NCI-H1092 treated with DMSO at 0.1 percent for 48 hours (cell line): Measurements from ENCODE around the gene CLDN10.
"Not testable (repeated sequence)": the region's sequence is repeated elsewhere in the genome, so short reads cannot be mapped to it uniquely, and the experiment has no call there.

Experiments
- DNase-seq: peaks from one replicate; lab custom pipeline; 2025; lab: John Stamatoyannopoulos, UW

The CLDN10 gene

DNA sequence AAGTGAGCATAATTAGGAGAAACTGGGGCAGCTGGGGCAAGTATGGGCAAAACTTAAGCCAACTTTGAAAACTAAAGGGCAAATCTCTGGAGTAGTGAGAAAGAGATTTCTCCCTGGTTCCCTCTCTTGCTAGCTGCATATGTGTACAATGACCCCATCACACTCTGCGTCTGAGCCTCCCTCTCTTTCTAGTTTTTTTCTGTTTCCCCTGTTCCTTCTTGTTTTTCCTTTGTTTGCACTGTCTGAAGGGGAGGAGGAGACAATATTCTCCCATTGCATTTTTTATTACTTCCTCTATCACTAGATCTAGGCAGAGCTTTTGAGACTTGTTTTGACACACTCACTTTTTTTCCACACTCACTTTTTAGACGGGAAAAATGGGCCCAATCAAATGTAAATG is 11.2 kb upstream of the CLDN10 start:
- DNase-seq = no peak

DNA sequence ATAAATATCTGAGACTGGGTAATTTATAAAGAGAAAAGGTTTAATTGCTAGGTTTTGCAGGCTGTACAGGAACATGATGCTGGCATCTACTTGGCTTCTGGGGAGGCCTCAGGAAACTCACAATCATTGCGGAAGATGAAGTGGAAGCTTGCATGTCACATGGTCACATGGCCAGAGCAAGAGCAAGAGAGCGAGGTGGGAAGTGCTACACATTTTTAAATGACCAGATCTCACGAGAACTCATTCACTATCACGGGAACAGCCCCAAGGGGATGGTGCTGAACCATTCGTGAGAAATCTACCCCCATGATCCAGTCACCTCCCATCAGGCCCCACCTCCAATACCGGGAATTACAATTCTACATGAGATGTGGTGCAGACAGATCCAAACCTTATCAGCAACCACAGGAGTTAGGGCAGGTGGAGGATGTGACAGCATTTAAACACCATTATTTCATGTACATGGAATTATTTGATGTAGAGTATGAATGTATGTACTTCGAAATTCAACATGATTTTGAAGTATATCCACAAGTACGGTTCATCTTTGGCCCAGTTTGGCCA is 10.5 kb upstream of the CLDN10 start:
- no peak for DNase-seq

DNA sequence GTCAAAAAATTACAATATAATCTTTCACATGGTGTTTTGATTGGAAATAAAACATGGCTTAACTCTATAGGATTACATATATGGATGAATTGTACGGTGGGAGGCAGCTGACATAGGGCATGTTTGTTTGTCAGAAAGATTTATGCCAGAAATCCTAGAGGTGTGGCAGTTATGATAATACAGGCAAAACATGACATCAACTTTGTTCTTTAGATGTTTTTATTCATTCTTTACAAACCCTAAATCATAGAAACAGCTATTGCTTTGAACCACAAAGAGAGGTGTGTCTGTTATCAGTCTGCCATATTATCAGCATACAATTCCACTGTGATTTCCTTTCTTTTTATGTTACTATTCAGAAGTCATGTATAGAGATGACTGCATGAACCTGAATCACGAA is 8.2 kb upstream of the CLDN10 start:
- DNase-seq = no peak

DNA sequence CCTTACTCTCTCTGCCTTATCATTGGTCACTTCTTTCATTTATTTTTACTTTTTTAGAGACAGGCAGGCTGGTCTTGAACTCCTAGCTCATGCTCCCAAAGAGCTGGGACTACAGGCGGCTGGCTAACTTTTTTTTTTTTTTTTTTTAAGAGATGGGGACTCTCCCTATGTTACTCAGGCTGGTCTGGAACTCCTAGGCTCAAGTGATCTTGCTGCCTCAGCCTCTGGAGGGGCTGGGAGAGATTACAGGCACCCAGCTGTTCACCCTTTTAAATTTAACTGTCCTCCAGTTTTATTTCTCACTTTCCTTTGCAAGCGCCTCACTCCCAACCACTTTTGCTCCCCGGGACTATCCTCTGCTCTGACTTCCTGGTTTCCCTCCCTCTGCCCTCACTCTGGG is 5.6 kb upstream of the CLDN10 start:
- no peak for DNase-seq

DNA sequence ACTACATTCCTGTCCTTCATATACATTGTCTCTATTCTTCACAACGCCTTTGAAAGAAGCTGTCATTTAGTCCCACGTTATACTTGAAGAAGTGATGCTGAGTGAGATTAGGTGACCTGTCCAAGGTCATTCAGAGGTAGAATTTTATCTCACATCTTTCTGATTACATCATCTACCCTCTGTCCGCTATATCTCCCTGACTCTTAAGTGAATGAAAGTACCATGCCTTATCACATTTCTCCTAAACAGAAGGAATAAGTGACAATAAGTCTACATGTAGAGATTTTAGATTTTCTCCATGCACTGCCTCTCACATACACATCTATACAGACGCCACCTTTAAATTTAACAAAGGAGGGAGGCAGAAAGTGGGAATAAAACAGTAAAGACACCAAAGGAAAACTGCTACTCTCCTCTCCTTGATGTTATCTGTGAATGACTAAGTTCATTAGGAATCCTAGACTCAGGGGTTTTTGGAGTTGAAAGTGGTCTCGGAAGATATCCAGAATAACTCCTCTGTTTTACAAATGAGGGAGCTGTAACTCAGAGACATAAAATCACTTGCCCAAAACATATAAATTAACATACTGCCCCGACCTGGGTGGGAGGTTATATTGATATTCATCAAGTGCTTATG is 4.9 kb upstream of the CLDN10 start:
- no peak for DNase-seq

DNA sequence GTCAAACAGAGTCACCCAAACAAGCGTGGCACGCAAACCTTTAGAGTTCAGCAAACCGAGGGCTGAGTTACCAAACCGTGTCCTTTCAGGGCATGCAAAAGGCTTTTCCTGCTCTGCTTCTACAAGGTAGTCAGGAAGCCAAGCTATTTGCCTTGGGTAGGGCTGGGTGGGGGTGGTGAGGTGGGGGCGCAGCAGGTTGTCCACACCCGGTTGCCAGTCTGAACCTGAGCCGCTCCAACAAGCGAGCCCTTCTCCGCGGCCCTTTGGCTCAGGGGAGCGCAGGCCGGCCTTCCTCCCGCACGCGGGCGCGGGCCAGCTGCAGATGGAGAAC is 347 bp upstream of the CLDN10 start:
- no peak for DNase-seq

DNA sequence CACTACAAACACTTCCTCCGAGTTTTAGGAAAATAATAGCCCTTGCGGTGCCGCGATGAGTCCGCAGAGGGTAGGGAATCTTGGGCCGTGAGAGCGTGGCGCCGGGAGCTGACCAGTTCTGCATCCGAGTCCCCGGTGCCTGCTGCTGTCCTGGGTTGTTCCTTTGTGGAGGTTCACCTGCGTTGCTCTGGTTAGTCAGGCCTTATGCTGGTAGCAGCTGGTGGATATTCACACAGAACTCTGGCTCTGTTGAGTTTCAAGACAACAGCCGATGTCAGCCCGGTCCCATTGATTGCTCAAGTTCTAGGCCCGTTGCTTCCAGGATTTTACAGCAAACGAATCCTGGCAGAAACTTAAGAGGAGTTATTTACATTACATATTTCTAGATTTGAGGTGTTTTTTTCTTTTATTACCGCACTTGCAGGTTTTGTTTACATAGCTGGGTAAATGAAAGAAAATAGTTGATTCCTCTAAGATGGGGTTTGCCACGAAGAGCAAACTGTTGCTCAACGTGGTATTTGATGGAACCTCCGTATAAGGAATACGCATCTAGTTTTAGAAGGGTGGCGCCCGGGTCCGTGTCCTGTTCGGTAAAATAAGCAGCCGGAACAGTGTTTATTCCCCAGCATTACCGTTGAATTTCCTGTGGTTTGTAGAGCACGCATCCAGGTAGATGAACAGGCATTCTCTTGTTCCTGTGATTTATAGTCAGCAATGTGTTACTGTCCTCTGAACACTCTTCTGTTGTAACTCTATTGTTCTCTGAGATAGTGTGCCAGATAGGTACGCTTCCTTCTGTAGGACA is 1.3 kb downstream of the CLDN10 start:
- DNase-seq = no peak

DNA sequence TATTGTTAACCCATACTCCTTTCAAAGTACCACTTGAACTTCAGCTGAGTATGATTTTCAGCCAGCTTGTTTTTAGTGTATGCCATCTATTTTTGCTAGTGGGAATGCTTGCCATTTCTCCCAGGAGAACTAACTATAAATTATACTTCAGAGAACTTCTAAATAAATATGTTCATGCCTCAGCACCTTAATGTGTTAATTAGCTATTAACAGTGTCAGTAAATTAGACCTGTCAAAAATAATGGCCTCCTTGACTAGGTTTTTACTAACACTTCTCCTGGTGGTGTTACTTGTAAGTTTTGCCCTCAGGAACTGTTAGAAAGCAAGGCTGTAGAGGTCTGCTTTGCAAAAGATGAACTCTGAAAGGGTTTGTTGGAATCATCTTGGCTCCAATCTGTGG is 4.5 kb downstream of the CLDN10 start:
- no peak for DNase-seq

DNA sequence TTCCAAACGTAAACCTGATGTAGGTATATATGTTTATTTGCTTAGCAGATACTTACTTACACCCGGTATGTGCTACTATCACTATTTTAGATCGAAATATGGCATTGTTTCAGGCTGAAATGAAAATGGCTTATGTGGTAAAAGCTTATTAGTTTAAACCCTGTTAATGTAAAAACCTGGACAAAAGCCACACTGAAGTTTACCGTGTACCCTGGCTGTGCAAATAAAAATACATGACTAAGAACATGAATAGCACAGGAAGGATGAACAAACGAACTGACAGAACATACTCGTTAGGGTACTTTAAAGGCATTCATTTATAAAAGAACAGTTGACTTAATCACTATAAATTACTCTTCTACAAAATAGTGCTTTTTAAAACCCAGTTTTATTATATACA is 6.6 kb downstream of the CLDN10 start:
- DNase-seq = no peak

DNA sequence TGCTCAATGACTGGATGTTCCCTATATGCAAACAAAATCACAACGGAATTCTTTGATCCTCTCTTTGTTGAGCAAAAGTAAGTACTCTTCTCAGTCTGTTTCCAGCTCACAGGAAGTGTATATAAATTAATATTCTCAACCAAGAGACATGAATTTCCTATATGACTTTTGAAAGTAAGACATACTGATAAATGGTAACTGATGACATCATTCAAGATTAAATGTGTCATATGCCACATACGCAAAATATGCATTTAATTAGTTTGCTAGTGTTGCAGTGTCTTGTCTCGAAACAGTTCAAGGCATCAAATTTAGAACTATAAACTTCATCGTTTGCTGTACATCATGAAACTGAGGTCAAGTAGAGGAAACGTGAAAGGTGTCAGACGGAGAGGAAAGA is 7.9 kb downstream of the CLDN10 start:
- no peak for DNase-seq

DNA sequence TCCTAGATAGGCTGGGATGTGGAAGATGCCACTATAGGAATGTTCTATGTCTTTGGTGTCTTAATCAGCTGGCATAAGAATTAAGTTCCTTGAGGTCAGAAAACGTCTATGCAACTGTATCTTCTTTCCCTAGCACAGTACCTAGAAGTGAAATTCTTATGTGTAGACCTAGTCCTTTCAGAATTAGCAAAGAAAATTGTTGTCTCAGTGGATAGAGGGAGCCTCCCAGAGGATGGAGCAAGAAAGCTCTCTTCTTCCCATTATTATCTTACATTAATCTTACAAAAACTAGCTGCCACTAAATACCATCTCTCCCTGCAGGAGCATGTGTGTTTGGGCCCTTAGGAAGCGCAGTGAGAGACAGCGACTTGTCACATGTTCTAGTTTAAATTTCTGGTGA is 11.6 kb downstream of the CLDN10 start:
- DNase-seq = no peak

DNA sequence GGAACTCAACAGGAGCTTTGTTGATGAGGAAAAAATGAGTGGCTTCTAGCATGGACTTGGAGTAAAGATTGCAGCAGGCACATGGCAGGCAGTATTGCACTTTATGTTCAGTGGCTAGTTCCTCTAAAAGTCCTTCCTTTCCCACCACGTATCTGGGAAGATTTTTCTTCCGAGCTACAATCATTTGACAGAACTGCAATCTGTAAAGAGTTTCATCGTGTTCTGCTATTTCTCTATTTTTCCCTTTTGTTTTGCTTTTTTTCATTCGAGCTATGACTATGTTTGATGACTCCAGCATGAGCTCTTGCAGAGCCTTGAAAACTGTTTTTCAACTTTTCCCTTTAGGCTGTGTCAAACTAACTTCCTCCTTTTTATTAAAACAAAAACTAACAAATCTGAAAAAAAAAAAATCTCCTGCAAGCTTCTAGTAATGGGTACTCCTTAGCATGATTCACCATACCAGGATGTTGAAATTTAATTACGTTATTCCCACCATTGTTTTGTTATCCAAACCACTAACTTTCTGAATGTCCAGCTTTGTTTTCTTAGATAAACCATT is 12.3 kb downstream of the CLDN10 start:
- no peak for DNase-seq

DNA sequence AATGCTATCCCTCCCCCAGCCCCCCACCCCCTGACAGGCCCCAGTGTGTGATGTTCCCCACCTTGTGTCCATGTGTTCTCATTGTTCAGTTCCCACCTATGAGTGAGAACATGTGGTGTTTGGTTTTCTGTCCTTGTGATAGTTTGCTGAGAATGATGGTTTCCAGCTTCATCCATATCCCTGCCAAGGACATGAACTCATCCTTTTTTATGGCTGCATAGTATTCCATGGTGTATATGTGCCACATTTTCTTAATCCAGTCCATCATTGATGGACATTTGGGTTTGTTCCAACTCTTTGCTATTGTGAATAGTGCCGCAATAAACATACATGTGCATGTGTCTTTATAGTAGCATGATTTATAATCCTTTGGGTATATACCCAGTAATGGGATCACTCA is 13.2 kb downstream of the CLDN10 start:
- DNase-seq = not testable (repeated sequence)

DNA sequence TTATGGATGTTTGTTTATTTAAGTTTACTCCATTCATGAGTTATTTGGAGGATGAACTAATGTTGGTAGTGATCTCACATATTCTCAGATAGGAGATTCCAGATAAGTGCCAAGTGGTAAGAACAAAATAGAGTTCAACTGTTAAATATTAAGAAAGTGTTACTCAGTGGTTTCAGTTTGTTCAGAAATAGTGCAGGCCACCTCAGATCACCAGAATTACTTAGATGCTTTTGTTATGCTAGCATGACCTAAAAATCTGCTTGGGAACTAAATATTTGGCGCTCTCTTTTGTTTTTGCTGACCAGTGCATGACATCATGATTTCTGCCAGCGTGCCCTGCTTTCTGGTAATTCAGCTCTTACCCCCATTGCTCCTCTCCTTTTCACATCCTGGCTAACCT is 15.6 kb downstream of the CLDN10 start:
- no peak for DNase-seq

DNA sequence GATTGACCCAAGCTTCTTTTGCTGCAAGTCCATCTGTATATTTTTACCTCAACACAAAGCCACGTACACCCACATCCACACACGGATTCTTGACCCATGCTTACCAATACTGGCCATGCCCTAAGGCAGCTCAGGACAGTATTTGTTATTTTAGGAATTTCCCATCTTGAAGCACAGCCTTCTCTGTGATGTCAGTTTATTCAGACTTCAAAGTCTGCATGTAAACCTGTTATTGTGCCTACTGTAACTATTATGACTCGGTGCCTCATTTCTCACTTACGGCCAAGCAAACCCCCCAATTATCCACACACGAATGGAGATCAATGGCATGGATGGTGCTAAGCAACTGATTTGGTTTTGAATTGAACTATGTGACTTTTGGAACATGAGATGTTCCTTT is 17.5 kb downstream of the CLDN10 start:
- no peak for DNase-seq

DNA sequence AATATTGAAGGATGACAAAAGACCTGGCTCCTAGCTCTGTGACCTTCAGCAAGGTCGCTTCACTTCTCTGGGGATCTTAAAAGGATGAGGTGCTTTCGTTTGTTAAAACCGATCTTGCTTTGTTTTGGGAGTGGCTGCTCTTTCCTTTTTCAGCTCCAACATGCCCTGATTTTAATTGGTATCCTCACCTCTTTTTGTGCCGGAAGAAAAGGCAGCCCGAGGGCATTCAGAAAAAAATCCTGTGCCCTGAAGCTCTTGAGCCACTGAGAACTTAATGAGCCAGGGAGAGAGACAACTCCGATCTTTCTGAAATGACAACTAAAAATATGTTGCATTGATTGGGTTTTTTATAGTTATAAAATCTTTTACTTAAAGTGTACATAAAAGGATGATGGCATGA is 19.4 kb downstream of the CLDN10 start:
- DNase-seq = no peak

DNA sequence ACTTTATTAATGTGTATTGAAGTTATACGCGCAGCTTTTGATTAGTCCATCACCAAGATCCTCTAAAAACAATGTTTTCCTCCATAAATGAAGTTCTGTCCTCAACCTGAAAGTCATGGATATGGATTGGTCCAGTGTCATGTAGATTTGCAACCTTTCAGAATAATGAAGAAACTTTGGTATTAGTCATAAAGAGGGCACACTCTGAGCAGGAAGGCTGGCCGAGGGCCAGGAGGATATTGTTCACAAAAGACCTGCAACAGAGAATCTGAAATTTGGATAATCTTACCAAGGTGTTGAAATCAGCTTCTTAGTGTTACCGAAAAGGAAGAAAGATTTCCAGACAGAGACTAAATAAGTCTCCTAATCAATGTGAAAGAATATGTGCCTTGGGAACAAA is 20.7 kb downstream of the CLDN10 start:
- no peak for DNase-seq

DNA sequence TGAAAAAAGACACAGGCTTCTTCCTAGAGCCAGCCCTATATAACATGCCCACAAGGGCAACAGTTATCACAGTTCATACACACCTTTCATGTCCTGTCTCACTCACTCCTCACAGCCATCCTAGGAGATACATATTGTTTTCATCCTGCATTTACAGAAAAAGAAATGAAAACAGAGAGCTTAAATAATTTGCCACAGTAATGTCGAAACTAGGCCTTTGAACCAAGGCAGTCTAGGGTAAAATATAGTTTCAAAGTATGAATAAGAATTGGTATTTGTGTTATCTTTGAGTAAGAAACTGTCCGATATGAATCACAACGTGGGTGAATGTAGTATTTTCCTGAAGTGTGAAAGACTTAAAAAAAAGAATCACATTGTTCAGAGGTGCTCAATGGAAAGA is 26.8 kb downstream of the CLDN10 start:
- DNase-seq = no peak

DNA sequence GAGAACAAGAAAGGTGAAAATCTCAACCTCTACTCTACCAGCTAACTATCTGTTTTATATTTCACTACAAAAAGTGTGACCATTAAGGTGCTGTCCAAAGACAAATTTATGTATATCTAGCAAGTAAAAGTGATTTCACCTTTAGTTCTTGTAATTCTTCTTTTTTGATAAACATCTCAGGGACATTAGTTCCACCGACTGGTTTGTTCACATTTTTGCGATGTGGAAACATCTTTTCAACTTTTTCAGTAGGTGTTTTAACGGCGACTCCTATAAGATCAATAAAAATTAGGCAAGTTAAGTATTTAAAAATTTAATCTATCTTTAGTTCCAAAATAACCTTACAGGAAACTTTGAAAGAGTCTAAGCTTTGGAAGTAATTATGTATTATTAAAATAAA is 33.3 kb downstream of the CLDN10 start:
- no peak for DNase-seq

DNA sequence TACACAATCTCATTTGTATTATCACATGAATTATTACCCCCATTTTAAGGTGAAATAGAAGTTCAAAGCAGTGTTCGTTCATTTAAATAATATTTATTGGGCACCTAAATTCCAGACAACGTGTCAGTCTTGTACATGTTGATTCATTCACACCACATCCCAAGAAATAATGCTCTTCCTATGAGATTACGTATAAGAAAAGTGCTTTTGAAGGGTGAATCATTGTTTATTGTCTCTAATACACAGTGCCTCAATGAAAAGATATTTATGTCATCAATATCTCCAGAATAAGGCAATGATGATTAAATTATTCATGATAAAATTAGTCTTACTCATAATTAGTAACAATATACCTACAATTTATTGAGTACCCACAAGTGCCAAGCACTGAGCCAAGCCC is 35.6 kb downstream of the CLDN10 start:
- no peak for DNase-seq

DNA sequence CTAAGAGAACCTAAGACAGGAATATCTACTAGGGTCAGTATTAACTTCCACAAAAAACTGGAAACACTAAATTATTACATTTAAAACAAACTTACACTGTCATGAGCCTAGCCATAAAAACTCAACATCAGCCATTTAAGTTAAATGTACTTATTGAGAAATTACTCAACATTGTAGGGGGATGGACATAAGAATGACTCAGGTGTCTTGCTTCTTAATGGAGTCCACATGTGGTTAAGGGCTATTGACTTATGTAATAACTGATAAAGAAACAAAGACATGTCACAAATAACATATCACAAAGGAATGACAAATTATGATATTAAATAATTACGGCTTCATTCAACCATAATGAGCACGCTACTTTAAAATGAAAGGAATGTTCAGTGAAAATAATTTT is 36.2 kb downstream of the CLDN10 start:
- no peak for DNase-seq

DNA sequence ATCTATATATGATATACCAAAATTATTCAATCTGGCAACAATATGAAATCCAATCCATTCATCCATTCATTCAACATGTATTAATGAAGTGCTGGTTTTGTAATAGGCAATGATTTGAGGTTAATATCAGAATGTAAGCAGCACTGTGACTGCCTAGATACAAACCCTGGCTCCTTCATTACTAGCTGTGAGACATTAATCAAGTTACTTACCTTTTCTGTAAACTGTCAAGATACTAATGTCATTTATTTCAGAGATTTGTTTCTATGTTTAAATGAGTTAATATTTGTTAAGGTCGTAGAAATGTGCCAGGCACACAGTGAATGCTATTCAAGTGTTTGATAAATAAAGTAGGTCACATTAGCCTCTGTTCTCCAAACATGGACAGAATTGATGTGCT is 40.9 kb downstream of the CLDN10 start:
- DNase-seq = no peak

DNA sequence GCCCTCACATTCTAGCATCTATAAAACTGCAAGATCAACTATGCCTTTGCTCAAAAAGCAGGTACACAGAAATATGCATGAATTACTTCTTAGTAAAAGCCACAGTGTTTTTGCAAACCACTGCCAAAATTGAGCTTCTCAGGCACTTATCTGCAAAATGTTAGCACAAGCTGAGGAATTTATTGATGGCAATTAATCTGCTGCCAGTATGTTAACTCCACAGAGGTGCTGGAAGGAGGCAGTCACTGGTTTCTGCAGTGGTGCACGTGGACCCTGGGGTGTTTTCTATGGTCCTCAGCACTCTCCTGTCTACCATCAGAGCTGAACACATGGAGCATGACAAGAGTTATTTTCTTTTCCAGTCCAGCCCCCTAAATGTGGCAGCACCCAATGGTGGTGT is 44.2 kb downstream of the CLDN10 start:
- DNase-seq = no peak

DNA sequence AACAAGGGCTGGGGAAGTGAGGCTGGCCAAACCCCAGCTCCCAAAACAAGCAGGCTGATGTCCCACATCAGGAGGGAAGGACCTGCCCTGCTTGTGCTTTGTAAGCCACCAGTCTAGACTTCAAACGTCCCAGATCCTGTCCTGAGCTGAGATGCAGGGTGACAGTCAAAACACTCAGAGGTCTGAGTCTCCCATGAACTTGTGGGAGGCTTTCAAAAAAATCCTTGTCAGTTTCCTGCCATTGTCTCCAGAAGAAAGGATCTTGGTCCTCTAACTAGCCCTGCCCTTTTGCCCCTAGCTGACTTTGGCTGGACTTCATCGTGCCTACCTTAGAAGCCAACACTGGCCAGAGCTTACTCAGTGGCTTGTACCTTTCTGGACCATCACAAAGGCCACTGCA is 48.7 kb downstream of the CLDN10 start:
- DNase-seq = no peak
